AG04449 (cell line): ENCODE data around the gene APOC1.

Experiments
- CTCF ChIA-PET: fragments of 350-600 bp; formaldehyde crosslinking; extraction: SDS; loops from one replicate; lab custom pipeline; 2021; ENCODE audit warnings: antibody characterized with exemption; lab: Yijun Ruan, JAX
- POLR2A ChIA-PET: fragments of 400-600, 350-600 bp; formaldehyde crosslinking; extraction: SDS; loops from one replicate; lab custom pipeline; 2020; ENCODE audit warnings: antibody characterized with exemption, inconsistent platforms; lab: Yijun Ruan, JAX
- DNase-seq: peaks from one replicate; pipeline ENCODE4 v3.0.0-alpha.2; 2010; ENCODE audit warnings: low read depth, low spot score
- H3K4me3 ChIP-seq: 2 replicates; pipeline ENCODE4 v1.5.1; 2011; ENCODE audit warnings: low read depth, mild to moderate bottlenecking, control low read depth, low read length
- TF ChIP-seq, protein P1 (sequence below): IDR thresholded peaks from one replicate; pipeline ENCODE4 v1.5.1; 2011; ENCODE audit warnings: mild to moderate bottlenecking, moderate library complexity, low read length, control low read depth, inconsistent platforms; ENCODE audit not compliant: insufficient read depth; ENCODE audit errors: missing control alignments

The APOC1 gene

DNA sequence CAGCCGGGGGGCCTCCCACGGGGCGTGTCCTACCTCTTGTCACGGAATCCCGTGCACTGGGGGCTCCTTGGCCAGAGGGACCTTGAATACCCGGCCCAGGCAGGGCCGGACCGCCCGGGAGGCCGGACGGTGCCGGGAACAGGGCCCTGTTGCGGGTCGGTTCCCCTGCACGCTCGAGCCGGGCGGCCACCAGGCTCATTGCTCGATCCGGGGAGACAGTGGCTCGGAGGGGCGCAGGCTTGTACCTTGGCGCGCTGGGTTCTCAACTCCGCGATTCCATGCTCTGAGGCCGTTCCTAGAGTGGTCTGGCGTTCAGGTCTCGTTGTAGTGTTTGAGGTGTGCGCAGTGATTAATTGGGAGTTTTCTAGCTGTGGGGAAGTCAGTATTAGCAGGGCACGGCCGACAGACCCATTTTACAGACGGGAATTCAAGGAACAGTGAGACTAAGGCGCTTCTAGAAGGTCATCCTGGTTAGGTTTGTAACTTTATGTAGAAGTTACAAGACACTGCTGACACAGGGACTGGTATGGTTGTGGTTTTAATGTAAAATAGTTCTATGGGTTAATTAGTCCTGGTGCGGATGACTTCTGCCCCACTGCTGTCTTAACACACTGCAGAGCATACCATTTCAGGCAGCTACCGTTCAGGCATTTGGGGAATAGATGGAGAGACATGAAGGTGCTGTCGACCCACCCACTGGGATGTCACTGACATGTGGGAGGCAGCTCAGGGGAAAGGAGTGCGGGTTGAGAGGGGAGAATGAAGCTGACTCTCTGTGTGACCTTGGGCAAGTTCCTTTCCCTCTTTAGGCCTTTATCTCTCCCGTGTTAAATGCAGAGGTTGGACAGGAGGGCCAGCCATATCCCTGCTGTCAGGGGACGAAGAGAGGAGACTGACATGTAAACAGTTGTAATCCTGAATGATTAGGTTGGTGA lies 41.4 kb downstream of the APOC1 start:
- CTCF ChIA-PET, result interaction anchor here (0.7 to 12.8 kb wide), 7 partner anchors 9 to 367 kb away, joined by 3 to 208 read pairs (median 3); partner anchors contain the start of gene APOE
- DNase-seq, result no peak
- POLR2A ChIA-PET, result interaction anchor here (1.4 kb wide), 1 partner anchor 64 kb away, joined by 4 read pairs; no protein-coding TSS in a partner anchor
- TF ChIP-seq, protein P1, sequence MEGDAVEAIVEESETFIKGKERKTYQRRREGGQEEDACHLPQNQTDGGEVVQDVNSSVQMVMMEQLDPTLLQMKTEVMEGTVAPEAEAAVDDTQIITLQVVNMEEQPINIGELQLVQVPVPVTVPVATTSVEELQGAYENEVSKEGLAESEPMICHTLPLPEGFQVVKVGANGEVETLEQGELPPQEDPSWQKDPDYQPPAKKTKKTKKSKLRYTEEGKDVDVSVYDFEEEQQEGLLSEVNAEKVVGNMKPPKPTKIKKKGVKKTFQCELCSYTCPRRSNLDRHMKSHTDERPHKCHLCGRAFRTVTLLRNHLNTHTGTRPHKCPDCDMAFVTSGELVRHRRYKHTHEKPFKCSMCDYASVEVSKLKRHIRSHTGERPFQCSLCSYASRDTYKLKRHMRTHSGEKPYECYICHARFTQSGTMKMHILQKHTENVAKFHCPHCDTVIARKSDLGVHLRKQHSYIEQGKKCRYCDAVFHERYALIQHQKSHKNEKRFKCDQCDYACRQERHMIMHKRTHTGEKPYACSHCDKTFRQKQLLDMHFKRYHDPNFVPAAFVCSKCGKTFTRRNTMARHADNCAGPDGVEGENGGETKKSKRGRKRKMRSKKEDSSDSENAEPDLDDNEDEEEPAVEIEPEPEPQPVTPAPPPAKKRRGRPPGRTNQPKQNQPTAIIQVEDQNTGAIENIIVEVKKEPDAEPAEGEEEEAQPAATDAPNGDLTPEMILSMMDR, result no peak
- H3K4me3 ChIP-seq, result peak overlapping the region; percentile 93

DNA sequence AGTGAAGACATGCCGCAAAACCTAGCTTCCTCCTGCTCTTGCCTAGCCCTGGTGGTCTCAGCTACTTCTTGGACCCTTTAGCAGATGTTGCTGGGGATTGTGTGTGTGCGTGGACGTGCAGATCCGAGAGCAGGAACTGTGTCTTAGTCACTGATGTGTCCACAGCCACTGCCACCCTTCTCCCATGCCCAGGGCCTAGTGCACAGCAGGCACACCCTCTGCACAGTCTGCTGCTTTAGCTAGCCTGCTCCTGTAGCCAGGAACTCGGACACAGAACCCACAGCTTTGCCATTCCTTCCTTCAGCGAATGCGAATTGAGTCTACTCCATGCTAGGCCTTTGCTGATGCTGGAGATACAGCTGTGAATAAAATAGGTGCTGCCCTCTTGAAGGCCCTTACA lies 43.1 kb downstream of the APOC1 start:
- TF ChIP-seq, protein P1, result no peak
- no peak for DNase-seq
- CTCF ChIA-PET, result interaction anchor here (0.8 to 12.8 kb wide), 5 partner anchors 9 to 54 kb away, joined by 3 to 208 read pairs (median 4); partner anchors contain the start of gene APOE
- POLR2A ChIA-PET, result no interaction called here
- H3K4me3 ChIP-seq, result no peak overlapping the region

- TF ChIP-seq, protein P1, result no peak
- DNase-seq, result no peak
- no peak overlapping the region for H3K4me3 ChIP-seq
- CTCF ChIA-PET, result interaction anchor here (0.8 to 12.8 kb wide), 4 partner anchors 31 to 234 kb away, joined by 3 to 208 read pairs (median 5); partner anchors contain the start of gene APOE
- POLR2A ChIA-PET, result no interaction called here
Observed at GRCh38 chr19:44958090-44958489, 43.7 kb downstream of the APOC1 start.

DNA sequence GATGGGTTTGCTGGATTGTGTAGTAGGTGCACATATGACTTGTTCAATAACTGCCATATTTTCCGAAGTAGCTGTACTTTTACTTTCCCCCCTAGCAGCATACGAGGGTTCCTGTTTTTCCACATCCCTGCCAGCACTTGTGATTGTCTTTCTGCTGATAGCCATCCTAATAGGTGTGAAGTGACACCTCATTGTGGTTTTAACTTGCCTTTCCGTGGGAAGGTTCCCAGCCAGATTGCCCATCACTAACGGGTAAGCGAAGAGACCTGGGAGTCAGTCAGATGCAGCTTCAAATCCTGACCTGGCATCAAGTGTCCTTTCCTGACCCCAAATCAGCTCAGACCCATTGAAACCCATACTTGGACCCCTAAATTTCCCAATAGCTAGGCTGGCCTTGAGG lies 45.3 kb downstream of the APOC1 start:
- TF ChIP-seq, protein P1, result no peak
- H3K4me3 ChIP-seq, result no peak overlapping the region
- no peak for DNase-seq
- CTCF ChIA-PET, result interaction anchor here (1.0 to 12.8 kb wide), 4 partner anchors 8 to 56 kb away, joined by 3 to 208 read pairs (median 6); partner anchors contain the start of gene APOE
- POLR2A ChIA-PET, result interaction anchor here (0.6 kb wide), 1 partner anchor 17 kb away, joined by 3 read pairs; no protein-coding TSS in a partner anchor

GRCh38 chr19:44960906-44961728 lies 46.7 kb downstream of the APOC1 start:
- no peak overlapping the region for H3K4me3 ChIP-seq
- ChIA-PET CTCF (interaction anchor here (1.6 to 12.8 kb wide), 2 partner anchors 10 to 57 kb away, joined by 8 to 208 read pairs; partner anchors contain the start of gene APOE), POLR2A (no interaction called here)
- TF ChIP-seq, protein P1, result no peak
- no peak for DNase-seq
